Measurements from ENCODE around the gene SP4. TPM values are rescaled to one million over a fixed set of nuclear protein-coding genes. Genes with fewer than 3 reads are reported as not detected.

The SP4 gene
- total RNA-seq, result 10 to 100 TPM; 17.5 to 22.8 TPM

DNA sequence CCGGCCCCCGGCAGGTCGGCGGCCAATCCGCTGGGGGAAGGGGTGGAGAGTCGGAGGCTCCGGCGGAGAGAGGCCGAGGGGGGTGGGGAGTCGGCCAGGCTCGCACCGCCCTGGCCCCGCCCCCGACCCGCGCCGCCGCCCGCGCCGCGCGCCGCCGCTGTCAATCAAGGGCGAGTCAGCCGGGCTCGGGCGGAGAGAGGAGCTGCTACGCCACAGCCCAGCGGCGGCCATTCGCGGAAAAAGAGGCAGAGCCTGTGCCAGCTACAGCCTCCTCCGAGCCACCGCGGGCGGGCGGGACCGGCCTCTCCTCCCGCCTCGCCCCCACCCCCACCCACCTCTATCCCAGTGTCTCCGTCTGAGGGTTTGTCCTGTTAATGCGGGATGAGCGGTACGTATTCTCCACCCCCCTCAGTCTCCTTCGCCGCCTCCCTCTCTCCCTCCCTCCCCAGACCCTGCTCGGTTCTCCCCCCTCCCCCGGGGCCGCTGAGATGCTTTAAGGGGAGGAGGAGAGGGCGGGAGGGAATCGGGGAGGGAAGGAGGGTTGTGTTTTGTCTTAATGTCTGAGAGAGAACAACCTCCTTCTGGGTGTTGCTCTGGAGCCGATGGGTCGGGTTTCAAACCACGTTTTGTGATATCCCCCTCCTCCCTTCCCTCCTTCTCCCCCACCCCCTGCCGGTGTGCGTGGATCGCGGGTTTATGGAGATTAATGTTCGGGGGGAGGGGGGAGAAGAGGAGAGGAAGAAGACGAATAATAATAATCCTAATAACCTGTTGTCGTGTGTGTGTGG lies at the start of gene SP4:
TSS of gene SP4 (plus strand) at position 213 of the 788 bp plus-strand sequence. CDS start at position 382, 169 bp downstream.
- intact Hi-C loops (cut with DNase I, micrococcal nuclease), result loop anchor here (1.0 to 5.0 kb wide), 13 partner anchors 73 to 1754 kb away; partner anchors contain the start of genes CDCA7L (in 1 of the 2), HYCC1 (in 1 of the 2), KLHL7 (in 1 of the 2) and NUP42 (in 1 of the 2)
- Mint-ChIP-seq H3K4me3 (peak within 1 kb of the TSS; percentile 99), H3K9me3 (ENCODE audit: low read depth) (no peaks in the 10 kb centered on the region), H3K27ac (peak within 1 kb of the TSS; percentile 100), H3K4me1 (peaks cover 45% of the 10 kb centered on the region), H3K36me3 (ENCODE audit: low read depth) (peaks cover 22% of the 10 kb centered on the region), H3K27me3 (no peaks in the 10 kb centered on the region)
- CTCF ChIA-PET, result interaction anchor here (0.6 to 1.3 kb wide), 2 partner anchors 13 to 43 kb away, joined by 3 read pairs; no protein-coding TSS in a partner anchor
- POLR2A ChIA-PET, result interaction anchor here (0.8 to 2.2 kb wide), 7 partner anchors 23 to 517 kb away, joined by 3 to 14 read pairs (median 5); partner anchors contain the start of gene CDCA7L
- DNase-seq, result peak; percentile 97
- peak; percentile 79 for ATAC-seq

DNA sequence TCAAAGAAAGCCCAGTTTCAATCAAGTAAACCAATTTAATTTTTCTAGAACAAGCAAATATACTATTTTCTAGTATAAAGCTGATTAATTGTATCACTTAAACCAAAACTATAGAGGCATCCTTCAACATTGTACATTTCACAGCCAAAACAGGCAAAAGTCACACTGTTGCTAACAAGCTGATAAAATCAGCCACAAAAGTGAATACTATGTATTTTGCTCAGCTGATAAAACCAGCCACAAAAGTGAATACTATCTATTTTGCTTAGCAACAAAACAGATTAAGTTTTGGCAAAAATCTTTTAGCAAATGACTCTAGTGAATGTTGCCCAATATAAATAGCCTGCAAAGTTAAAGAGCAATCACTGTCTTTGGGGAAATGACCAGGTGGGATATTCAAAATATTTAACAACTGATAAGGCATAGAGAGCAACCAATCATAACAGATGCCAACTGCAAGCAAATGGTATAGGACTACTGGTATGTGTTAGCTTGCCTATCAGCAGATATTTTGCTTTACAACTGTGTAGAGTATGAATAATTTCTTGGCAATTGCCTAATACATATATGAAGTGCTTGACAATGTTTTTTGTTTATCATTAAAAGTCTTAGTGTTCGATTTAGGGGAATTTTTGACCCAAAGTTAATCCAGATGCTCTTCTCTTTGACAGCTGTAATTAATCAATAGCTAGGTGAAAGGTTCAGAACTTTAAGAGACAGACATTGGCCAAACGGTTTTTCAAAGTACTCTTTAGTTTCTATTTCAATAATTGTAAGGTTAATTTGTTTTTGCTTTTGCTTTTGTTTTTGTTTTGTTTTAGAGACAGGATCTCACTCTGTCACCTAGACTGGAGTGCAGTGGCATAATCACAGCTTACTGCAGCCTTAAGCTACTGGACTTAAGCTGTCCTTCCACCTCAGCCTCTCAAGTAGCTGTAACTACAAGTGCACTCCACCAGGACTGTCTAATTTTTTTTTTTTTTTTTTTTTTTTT lies 44.4 kb upstream of the SP4 start:
- Mint-ChIP-seq H3K4me3 (no peak overlapping the region), H3K27me3 (no peaks in the 10 kb centered on the region), H3K27ac (no peak overlapping the region), H3K4me1 (peaks cover 7% of the 10 kb centered on the region), H3K36me3 (ENCODE audit: low read depth) (no peaks in the 10 kb centered on the region), H3K9me3 (ENCODE audit: low read depth) (no peaks in the 10 kb centered on the region)
- DNase-seq, result no peak
- ChIA-PET CTCF (interaction anchor here (0.7 kb wide), 1 partner anchor 997 kb away, joined by 3 read pairs; no protein-coding TSS in a partner anchor), POLR2A (interaction anchor here (0.7 kb wide), 1 partner anchor 29 kb away, joined by 6 read pairs; no protein-coding TSS in a partner anchor)
- intact Hi-C loops (cut with DNase I, micrococcal nuclease), result no loop called here
- ATAC-seq, result peak; percentile 26

DNA sequence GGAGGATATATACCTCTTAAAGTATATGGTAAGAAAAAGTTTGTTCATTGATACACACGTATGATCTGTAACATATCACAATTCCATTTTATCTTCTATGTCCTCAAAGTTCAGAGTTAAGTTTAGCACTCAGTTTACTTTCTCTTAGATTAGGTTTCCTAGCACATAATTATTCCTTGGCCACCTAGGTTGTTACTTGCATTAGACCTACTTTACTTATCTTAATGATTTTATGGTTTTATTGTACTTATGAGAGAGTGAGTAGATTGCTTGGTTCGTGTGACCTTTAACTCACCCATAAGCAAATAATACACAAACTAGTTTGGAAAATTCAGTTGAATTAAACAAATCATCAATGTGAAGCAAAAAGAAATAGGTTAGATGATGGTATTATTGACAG lies 33.9 kb upstream of the SP4 start:
- ATAC-seq, result no peak
- no peak for DNase-seq
- ChIA-PET CTCF (interaction anchor here (0.5 kb wide), 2 partner anchors 103 to 128 kb away, joined by 3 read pairs; no protein-coding TSS in a partner anchor), POLR2A (no interaction called here)
- Mint-ChIP-seq H3K27ac (no peak overlapping the region), H3K4me3 (no peak overlapping the region), H3K27me3 (no peaks in the 10 kb centered on the region), H3K36me3 (ENCODE audit: low read depth) (no peaks in the 10 kb centered on the region), H3K9me3 (ENCODE audit: low read depth) (no peaks in the 10 kb centered on the region), H3K4me1 (no peaks in the 10 kb centered on the region)
- intact Hi-C loops (cut with DNase I, micrococcal nuclease), result no loop called here

DNA sequence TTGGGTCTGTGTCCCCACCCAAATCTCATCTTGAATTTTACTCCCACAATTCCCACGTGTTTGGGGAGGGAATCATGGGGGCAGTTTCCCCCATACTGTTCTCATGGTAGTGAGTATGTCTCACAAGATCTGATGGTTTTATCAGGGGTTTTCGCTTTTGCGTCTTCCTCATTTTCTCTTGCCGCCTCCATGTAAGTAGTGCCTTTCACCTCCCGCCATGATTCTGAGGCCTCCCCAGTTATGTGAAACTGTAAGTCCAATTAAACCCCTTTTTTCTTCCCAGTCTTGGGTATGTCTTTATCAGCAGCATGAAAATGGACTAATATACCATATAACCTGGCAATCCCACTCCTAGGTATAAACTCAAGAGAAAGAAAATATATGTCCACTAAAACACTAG lies 25.9 kb upstream of the SP4 start:
- DNase-seq, result no peak
- H3K4me1 Mint-ChIP-seq, result no peaks in the 10 kb centered on the region

DNA sequence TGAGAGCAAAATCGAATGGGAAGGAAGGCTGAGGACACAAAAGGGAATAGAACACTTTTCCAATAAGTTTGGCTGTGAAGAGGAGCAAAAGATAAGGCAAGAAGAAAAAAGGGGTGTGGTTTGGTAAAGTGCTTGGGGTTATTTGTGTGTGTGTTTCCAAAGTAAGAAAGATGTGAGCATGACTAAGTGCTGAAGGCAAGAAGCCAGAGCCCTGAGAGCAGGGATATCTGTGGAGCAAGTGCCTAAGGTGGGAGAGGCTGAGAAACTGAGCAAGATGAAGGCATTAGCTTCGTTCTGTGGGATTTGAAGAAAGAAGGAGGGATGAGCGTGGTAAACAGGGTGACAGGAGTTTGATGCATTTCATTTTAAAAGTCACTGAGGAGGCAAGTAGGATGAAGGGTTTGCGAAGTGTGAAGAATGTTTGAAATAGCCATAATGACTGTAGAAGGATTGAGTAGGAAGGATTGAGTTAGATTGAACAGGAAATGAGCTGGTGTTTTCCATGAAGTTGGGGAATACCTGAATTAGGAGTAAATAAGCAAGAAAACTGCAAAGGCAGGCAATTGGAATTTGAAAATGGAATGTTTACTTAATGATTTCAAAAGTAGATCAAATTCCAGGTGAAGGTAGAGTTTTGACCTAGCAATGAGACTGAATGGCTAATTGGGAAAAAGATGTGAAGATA lies 19.9 kb upstream of the SP4 start:
- H3K27ac Mint-ChIP-seq, result no peak overlapping the region
- H3K36me3 Mint-ChIP-seq (ENCODE audit: low read depth), result no peaks in the 10 kb centered on the region
- H3K4me1 Mint-ChIP-seq, result peaks cover 14% of the 10 kb centered on the region
- H3K9me3 Mint-ChIP-seq (ENCODE audit: low read depth), result peaks cover 5% of the 10 kb centered on the region
- intact Hi-C loops (cut with DNase I, micrococcal nuclease), result no loop called here
- no peak for DNase-seq
- peaks cover 3% of the 10 kb centered on the region for H3K27me3 Mint-ChIP-seq
- H3K4me3 Mint-ChIP-seq, result no peak overlapping the region
- ATAC-seq, result no peak
- CTCF ChIA-PET, result interaction anchor here (0.5 to 1.3 kb wide), 3 partner anchors 39 to 130 kb away, joined by 3 to 5 read pairs (median 3); no protein-coding TSS in a partner anchor
- POLR2A ChIA-PET, result no interaction called here

More for the DNA sequence above, 25.9 kb upstream of the SP4 start:
- intact Hi-C loops (cut with DNase I, micrococcal nuclease), result no loop called here
- Mint-ChIP-seq H3K9me3 (ENCODE audit: low read depth) (peaks cover 12% of the 10 kb centered on the region), H3K4me3 (no peak overlapping the region), H3K27ac (no peak overlapping the region), H3K36me3 (ENCODE audit: low read depth) (peaks cover 2% of the 10 kb centered on the region), H3K27me3 (no peaks in the 10 kb centered on the region)
- no peak for ATAC-seq
- ChIA-PET CTCF (interaction anchor here (0.6 kb wide), 1 partner anchor 11 kb away, joined by 3 read pairs; no protein-coding TSS in a partner anchor), POLR2A (no interaction called here)

DNA sequence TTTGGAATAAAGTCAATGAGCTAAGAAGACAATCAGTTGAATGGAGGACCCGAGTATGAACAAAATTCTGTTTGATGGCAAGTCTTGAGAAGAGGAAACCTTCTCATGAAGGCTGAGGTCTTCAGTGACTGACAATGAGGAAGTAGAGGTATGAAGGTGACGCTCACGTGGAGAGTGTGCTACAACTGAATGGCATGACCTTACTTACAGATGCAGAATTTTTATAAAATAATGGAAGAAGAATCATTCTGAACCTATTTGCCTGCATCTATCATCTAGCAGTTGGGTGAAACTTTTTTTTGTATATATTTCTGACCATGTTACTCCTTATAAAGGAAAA lies 19.4 kb upstream of the SP4 start:
- H3K36me3 Mint-ChIP-seq (ENCODE audit: low read depth), result no peaks in the 10 kb centered on the region
- H3K27ac Mint-ChIP-seq, result no peak overlapping the region
- intact Hi-C loops (cut with DNase I, micrococcal nuclease), result no loop called here
- peaks cover 5% of the 10 kb centered on the region for H3K9me3 Mint-ChIP-seq (ENCODE audit: low read depth)
- no peak overlapping the region for H3K4me3 Mint-ChIP-seq
- CTCF ChIA-PET, result interaction anchor here (0.6 kb wide), 1 partner anchor 39 kb away, joined by 3 read pairs; no protein-coding TSS in a partner anchor
- DNase-seq, result no peak
- H3K4me1 Mint-ChIP-seq, result peaks cover 19% of the 10 kb centered on the region
- H3K27me3 Mint-ChIP-seq, result peaks cover 3% of the 10 kb centered on the region
- ATAC-seq, result no peak
- POLR2A ChIA-PET, result no interaction called here

DNA sequence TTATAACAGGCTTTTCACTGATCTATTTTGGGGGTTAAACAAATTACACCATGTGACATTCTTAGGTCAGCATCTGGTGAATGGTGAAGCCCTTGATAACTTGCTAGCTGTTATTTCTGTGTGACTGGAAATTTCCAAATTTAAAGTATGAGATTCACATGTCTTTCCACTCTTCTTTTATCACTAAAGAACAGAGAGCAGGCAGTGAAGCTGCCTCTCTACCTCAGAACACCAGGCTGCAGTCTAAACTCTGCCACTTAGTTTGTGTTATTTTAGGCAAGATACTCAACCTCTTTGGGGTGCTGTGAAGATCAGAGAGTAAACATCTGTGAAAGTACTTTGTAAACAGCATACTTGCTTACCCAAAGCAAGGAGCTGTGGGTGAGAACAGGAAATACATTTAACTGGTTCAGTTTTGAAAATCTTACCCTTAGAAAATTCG lies 15.5 kb upstream of the SP4 start:
- intact Hi-C loops (cut with DNase I, micrococcal nuclease), result no loop called here
- Mint-ChIP-seq H3K27me3 (peaks cover 3% of the 10 kb centered on the region), H3K9me3 (ENCODE audit: low read depth) (no peaks in the 10 kb centered on the region), H3K4me3 (no peak overlapping the region), H3K4me1 (peaks cover 24% of the 10 kb centered on the region), H3K36me3 (ENCODE audit: low read depth) (no peaks in the 10 kb centered on the region), H3K27ac (no peak overlapping the region)
- ChIA-PET CTCF (interaction anchor here (0.6 to 1.5 kb wide), 2 partner anchors 14 to 128 kb away, joined by 3 read pairs; no protein-coding TSS in a partner anchor), POLR2A (interaction anchor here (0.6 kb wide), 1 partner anchor 28 kb away, joined by 6 read pairs; no protein-coding TSS in a partner anchor)
- ATAC-seq (peak; percentile 26), DNase-seq (no peak)

DNA sequence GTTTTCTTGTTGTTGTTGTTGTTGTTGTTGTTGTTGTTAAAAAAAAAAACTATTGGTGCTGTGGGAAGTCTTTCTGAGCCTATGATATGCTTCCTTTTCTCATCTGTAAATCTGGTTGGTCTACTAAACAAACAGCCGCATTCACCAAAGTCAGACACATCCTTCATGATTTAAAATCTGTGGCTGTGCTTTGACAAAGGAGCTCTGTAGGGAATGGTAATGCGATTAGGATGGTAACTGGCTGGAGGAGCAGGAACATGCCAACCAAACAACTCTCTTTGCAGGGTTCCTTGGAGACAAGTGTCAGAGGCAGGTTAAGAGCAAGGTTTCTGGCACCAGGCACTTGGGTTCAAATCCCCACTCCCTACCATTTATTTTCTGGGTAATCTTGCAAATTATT lies 14.9 kb upstream of the SP4 start:
- no peak for DNase-seq
- Mint-ChIP-seq H3K27ac (no peak overlapping the region), H3K36me3 (ENCODE audit: low read depth) (no peaks in the 10 kb centered on the region), H3K4me3 (no peak overlapping the region), H3K9me3 (ENCODE audit: low read depth) (no peaks in the 10 kb centered on the region), H3K27me3 (no peaks in the 10 kb centered on the region), H3K4me1 (peaks cover 20% of the 10 kb centered on the region)
- CTCF ChIA-PET, result interaction anchor here (0.6 to 1.5 kb wide), 2 partner anchors 14 to 1099 kb away, joined by 3 read pairs; no protein-coding TSS in a partner anchor
- no peak for ATAC-seq
- intact Hi-C loops (cut with DNase I, micrococcal nuclease), result no loop called here
- POLR2A ChIA-PET, result interaction anchor here (0.6 kb wide), 1 partner anchor 29 kb away, joined by 6 read pairs; no protein-coding TSS in a partner anchor

DNA sequence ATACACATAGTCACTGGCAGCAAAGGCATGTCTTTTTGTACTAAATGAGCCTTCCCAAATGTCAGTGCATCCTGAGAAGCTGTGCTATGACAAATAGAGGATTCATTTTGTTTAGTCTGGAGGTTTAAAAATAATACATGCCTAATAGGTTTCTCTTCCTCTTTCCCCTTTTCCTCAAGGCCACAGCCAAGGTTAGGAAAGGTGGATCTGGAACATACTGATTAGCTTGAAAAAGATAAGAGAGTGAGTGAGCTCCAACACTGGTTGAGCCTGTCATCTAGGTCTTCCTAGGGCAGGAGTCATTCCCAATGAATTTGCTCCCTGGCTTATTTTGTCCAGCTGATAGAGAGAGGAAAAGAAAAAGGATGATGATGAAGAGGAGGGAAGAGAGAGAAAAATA lies 14.4 kb upstream of the SP4 start:
- POLR2A ChIA-PET, result no interaction called here
- Mint-ChIP-seq H3K4me1 (peaks cover 18% of the 10 kb centered on the region), H3K9me3 (ENCODE audit: low read depth) (no peaks in the 10 kb centered on the region), H3K36me3 (ENCODE audit: low read depth) (no peaks in the 10 kb centered on the region), H3K27me3 (no peaks in the 10 kb centered on the region), H3K27ac (no peak overlapping the region), H3K4me3 (no peak overlapping the region)
- DNase-seq (no peak), ATAC-seq (no peak)
- CTCF ChIA-PET, result interaction anchor here (0.6 kb wide), 1 partner anchor 1099 kb away, joined by 3 read pairs; no protein-coding TSS in a partner anchor
- intact Hi-C loops (cut with DNase I, micrococcal nuclease), result no loop called here

DNA sequence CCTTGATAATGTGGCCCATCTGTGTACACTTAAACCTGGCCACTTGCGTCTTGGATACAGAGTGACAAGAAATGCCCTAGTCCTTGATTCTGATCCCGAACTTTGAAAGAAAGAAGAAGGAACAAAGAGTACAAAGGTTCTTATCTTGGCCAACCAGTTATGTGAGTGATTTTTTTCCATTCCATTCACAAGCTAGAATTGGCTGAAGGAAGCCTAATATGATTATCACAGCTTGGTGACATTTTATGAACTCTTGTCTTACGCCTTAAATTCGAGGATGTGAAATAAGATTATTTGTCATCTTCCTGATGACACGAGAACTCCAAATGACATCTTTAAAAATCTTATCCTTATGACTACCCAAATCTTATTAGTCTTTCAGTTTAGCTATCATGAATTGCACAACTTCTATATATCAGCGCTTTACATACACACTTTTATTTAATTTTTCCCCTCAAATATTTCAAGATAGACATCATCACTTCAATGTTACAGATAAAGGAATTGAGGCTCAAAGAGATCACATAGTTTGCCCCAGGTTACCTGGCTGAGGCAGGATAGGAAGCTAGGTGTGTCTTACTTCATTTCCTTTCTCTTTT lies 13.0 kb upstream of the SP4 start:
- H3K27ac Mint-ChIP-seq, result no peak overlapping the region
- no peaks in the 10 kb centered on the region for H3K27me3 Mint-ChIP-seq
- no peaks in the 10 kb centered on the region for H3K9me3 Mint-ChIP-seq (ENCODE audit: low read depth)
- peaks cover 18% of the 10 kb centered on the region for H3K4me1 Mint-ChIP-seq
- intact Hi-C loops (cut with DNase I, micrococcal nuclease), result no loop called here
- CTCF ChIA-PET, result no interaction called here
- POLR2A ChIA-PET, result no interaction called here
- H3K36me3 Mint-ChIP-seq (ENCODE audit: low read depth), result no peaks in the 10 kb centered on the region
- ATAC-seq, result no peak
- H3K4me3 Mint-ChIP-seq, result no peak overlapping the region
- DNase-seq, result no peak
